T-helper 22 cell (primary cell): ENCODE data around the gene EPS8.

Experiments used
- DNase-seq: peaks from one replicate; pipeline ENCODE4 v3.0.0-alpha.2; 2020; ENCODE audit warnings: low read depth

Gene EPS8

DNA sequence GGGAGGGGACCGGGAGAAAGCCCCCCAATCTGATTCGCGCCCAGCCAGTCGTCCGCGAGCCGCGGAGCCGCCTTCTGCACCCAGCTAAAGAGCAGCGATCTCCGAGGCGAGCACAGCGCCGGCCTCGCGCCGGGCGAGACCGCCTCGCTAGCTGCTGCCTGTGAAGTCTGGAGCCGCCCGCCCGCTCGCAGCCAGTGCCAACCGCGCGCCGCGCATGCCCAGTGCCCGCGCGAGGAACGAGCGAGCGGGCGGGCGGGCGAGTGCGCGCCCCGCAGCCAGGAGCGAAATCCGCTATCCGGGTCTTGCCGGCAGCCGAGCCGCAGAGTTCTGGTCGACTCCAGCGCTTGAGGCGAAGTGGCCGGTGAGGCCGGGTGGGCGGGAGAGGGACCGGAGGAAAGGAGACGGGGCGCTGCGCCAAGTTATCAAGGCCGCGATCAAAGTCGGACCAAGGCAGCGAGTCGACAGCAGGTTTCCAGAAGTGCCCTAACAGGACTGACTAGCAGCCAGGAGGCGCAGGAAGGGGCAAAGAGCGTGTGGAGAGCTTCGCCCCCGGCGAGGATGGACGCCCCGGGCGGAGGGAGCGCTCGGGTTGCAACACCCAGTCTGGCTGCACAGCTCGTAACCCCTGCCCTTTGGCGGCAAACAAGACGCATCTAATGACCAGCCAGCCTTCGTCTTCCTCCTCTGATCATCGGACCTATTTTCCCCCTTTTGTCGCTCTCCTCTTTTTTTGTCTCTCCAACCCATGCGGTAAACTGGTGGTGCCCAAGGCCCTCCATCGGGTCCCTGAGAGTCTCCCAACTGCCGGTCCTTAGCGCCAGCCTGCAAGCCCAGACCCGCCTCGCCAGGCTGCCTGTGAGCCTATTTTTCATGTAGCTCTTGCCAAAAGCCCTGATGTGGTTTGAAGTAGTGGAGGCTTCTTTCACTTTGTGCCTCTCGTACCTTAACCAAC lies at the start of gene EPS8:
Gene EPS8 (minus strand): TSS at position 169 of the 952 bp plus-strand sequence. CDS start 106,437 bp downstream, outside the sequence.
- DNase-seq: peak; percentile 69

DNA sequence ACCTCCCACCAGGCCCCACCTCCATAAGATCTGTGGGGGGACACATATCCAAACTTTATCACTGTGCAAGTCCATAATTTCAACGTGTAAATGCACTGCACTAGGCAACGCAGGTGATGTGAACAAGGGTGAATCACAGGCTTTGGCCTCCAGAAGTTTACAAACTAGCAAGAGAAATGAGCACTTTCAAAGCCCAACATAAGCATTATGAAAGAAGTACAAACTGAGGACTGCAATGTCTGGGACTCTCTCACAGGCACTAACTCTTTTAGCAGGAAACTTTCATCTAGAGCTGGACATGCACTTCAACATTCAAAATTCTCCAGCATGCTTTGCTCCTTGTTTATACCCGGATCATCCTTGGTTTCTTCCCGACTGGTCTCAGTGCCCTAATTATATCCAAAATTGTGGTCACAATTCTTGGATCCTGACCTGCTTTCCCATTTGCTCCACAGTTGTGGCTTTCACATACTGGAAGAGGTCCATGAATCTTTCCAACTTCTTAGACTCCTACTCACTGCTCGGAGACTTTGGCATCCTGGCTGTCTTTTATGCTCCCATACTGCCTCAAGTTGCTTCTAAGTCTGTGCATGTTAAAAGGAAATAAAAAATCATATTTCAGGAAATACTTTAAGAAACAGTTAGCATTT lies 48.1 kb upstream of the EPS8 start:
- DNase-seq: no peak

DNA sequence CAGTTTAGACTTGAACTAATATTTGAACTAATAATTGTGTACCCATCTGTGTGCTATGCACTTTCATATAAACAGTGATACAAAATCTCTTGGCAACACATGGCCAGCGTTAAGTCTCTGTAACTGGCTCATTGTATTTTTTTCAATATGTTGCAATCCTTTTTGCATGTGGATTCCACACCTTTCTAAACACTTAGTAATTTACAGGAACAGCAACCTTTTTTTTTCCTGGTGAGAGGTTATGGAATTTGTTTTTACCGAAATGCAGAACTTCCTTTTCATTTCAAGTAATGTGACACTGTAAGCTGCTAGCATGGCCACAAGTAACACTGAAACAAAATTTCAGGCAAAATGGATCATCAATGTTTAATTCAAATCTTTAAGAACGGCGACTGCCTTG lies 45.4 kb upstream of the EPS8 start:
- DNase-seq: no peak

DNA sequence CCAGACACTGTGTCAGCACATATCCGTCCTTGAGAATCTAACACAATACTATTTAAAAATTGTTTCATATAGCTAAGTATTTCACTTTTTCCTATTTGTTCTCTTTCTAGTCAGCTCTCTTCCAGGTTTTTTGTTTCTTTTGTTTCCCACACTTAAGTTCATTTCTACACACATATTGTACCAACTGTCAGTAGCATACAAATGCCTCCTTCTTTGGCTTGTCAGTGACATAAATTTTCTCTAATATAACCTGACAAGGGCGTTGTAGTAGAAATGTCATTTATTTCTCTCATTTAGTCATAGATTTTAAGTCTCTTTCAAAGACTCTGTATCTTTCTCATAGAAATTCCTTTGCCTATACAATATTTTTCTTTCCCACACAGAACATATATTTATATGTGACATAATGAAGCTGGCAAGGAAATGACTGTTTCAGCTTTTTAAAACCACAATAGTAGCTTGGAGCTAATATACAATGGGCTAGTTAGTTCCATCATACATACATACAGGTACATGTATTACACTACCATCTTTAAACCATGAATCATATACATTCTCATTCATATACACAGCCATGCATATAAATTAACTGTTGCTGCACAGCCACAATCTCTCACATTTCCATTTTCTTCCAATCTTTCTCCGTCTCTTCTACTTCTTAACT lies 42.3 kb upstream of the EPS8 start:
- no peak for DNase-seq

DNA sequence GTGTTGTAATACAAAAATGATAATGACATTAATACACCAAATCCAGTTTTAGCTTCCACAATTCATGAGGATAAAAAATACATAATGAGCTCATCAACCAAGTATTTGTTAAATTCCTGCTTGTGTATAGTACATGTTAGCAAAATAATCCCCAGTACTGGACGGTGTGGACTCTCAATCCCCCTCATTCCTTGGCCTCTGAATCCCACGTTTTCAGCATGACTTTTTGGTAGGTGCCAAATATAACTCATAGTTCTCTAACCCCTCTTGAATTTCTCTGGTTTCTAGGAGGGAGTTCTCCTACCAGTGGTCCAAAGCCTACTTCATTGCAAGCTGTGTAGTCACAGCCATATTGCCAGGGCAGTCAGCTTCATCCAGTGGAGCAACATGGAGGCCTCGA lies 41.4 kb upstream of the EPS8 start:
- no peak for DNase-seq

DNA sequence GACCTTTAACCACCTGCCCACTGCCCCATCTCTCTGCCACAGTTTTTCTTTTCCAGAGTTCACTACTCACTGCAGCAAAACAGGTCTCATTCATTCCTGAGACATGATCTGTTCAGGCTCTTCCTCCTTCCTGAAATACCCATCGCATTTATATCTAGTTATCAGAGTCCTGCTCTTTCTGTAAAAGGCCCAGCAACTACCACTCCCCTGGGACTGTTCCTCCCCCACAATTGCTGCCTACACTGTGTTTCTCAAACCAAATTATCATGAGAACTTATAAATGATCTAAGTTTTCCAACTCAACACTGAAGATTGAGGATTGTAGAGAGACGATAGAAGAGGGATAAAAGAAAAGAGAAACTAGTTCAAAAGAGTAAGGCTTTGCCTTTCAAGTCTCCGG lies 40.8 kb upstream of the EPS8 start:
- DNase-seq: no peak

DNA sequence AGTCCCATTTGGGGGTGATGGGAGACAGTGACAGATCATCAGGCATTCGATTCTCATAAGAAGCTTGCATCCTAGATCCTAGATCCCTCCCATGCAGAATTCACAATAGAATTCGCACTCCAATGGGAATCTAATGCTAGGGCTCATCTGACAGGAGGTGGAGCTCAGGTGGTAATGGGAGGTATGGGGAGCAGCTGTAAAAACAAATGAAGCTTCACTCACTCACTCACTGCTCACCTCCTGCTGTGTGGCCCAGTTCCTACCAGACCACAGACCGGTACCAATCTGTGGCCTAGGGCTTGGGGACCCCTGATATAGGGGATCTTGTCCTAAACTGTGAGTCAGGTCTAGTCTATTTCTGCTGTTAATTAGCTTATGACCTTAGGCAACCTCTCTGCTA lies 40.1 kb upstream of the EPS8 start:
- no peak for DNase-seq

DNA sequence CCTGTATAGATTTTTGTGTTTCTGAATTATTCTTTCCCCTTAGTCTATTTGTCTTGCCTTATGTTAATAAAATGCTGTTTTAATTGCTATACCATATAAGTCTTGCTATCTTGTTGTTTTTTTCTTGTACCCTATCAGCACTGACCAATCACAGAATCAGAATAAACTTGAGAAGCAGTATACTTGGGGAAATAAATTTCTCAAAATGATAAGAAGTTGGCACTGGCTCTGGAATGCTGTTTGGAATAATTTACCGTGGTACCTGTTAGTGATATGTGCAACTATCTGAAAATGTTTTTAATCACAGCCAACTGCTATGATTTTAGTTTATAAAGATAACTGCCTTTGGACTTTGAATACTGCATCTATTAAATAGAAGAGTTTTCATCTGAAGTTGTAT lies 37.9 kb upstream of the EPS8 start:
- no peak for DNase-seq

DNA sequence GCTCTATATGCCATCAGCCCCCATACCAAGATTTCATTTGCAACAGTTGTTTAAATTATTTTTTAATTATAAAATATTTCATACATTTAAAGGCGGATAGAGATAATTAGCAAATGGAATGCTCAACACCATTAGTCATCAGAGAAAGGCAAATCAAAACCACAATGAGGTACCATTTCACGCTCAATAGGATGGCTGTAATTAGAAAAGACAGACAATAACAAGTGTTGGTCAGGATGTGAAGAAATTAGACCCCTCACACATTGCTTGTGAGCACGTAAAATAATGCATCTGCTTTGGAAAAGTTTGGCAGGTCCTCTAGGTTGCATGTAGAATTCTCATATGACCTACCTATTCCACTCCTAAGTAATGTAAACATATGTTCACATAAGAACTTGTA lies 35.3 kb upstream of the EPS8 start:
- no peak for DNase-seq

DNA sequence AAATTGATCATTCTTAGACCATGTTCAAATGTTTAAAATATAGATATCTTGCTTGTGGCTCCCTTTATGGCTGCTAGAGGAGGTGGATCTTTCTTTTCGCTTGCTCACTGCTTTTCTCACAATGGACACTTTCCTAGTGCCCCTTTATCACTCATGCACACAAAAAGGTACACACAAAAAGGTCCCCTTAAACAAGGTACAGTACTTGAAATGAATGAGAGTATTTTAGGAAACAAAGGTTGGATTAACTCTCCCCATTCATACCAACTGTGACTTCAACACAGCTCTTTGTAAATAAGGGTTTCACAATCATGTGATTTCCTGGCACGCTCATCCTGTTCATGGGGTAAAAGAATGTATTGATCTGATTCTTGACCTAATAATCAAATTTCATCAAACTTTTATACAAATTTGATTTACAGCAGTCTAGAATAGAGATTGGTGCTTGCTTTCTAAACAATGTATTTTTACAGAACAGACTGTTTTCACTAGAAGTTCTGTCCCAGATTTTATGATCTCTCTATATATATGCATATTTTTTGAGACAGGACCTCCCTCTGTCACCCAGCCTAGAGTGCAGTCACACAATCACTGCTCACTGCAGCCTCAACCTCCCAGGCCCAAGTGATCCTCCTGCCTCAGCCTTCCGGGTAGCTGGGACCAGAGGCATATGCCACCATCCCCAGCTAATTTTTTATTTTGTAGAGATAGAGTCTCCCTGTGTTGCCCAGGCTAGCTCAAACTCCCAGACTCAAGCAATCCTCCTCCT lies 34.4 kb upstream of the EPS8 start:
- no peak for DNase-seq

DNA sequence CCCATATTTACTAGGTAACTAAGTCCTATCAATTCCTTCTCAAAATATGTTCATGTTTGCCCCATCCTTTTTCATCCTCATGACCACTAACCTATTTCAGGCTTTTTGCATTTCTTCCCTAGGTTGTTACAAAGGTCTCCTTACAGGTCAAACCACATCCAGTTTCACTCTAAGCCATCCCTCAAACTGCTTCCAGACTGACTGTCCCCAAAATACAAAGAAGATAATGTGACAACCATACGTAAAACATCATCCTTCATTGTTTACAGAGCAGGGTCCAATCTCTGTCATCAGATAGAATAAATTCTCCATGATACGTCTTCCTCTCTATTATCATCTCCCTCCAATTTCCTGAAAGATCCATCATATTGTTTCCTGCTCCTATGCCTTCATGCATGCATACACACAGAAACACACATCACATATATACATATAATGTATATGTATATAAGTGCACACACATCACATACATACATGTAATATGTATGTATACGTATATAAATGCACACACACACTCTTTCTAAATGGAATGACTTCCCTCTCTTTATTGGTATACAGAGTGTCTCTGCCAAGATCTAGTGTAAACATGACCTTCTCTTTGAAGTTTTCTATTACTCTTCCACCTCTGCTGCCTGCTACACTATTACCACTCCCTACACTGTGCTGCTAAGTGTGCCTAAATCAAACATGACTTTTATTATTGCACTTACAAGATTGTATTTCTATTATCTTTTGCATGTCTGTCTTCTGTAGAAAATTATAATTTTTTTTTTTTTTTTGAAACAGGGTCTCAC lies 30.7 kb upstream of the EPS8 start:
- DNase-seq: no peak

DNA sequence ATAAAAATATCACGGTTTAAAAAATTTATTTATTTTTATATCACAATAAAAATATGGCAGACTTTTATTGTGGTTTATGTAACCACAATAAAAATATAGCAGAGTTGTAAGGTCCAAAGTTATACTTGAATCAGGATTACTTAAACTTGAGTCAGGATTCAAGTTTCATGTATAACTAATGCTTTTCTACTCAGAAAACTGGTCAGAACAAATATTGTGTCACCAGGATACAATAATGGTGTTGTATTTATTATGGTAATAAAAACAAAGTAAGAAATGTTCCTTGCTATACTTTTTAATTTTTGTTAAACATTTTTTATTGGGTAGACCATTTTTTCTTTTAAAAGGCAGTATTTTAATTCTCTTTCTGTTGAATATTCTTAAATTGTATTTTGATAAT lies 29.2 kb upstream of the EPS8 start:
- no peak for DNase-seq

DNA sequence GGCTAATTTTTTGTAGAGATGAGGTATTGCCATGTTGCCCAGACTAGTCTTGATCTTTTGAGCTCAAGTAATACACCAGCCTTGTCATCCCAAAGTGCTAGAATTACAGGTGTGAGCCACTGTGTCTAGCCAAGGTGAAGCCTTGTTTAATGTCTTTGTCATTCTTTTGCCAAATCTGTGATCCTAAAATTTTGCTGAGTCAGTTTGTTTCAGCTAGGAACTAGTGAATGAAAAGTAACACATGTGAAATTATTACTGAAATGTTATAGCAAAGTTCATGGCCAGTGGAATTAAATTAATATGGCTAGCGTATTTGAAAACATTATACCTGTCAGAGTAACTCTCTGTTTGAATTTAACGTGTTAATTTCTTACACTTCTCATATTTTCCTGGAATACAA lies 26.5 kb upstream of the EPS8 start:
- DNase-seq: no peak

DNA sequence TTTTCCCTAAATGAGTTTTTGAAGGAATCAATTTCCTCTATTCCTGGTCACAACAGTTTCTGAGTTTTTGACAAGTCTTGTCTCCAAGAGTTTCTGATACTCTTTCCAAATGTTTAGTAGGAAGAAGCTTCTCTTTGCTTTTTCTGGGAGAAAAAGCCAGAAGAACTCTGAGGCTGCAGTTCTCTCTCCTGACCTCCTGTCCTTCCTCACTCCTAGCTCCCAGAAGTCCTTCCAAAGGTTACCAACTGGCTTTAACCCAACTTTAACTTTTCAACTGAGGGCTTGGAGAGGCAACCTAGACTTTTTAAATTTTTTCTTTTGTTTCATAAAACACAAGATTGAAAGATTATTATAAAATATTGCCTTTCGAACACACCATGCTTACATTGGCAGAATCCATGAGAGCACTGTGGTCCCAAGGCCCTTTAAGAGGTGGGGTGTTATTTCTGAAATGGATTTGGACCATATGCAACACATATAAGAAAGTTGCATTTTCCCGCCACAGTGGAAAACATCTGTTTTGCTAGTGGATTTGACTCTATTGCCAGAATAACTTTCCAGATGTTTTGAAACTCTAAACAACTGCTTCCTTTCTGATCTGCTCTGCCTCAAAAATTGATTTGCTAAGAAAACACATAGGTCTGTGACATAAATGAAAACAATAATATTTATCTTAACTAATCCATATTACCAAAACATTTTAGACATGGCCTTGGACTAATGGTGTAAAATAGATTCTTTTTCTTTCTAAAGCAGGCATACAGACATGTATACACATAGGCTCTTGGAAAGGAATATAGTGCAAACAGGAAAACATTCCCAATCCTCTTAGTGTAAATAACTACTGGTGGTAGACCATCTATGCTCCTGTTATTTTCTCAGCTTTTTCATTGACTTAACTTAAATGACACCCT lies 22.3 kb upstream of the EPS8 start:
- DNase-seq: no peak

DNA sequence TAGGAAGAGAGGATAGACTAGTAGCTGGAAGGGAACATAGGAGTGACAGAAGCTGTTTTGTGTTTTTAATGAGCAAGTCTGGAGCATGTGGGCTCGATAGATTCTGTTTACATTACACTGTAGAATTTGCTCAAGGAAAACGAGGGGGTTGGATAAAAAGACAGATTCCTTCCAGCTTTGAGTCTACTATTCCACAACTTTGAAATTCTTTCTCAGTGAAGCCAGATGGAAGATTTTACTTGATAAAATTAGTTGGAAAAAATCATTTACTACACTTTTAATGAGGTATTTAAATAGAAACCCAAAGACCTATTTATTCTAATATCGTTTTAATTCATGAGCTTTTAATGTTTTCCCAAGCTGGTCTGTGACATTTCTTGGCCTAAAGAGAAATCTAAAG lies 19.5 kb upstream of the EPS8 start:
- no peak for DNase-seq

DNA sequence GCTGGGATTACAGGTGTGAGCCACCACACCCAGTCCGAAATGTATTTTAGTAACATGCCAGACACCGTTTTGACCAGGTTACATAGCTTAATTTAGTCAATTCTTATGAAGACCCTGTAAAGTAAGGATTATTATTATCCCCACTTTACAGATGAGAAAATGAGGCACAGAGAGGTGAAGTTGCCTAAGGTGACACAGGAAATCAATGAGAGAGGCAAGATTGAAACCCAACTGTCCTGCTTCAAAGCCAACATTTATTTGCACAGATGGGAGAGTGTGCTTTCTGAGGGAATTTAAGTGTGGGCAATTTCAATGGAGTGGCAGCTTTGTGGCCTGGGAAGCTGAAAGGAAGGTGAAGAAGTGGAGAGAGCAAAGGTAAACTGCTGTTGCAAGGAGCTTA lies 19.1 kb upstream of the EPS8 start:
- DNase-seq: no peak

DNA sequence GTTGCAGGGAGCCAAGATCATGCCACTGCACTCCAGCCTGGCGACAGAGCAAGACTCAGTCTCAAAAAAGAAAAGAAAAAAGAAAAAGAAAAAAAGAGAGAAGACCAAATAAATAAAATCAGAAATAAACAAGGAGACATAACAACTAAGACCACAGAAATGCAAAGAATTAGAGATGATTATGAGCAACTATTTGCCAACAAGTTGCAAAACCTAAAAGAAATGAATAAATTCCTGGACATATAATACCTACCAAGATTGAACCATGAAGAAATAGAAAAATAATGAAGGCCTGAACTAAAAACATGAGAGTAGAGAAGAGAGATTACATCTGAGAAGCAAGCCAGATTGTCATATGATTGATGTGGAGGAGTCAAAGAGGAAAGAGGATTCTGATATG lies 17.6 kb upstream of the EPS8 start:
- no peak for DNase-seq

DNA sequence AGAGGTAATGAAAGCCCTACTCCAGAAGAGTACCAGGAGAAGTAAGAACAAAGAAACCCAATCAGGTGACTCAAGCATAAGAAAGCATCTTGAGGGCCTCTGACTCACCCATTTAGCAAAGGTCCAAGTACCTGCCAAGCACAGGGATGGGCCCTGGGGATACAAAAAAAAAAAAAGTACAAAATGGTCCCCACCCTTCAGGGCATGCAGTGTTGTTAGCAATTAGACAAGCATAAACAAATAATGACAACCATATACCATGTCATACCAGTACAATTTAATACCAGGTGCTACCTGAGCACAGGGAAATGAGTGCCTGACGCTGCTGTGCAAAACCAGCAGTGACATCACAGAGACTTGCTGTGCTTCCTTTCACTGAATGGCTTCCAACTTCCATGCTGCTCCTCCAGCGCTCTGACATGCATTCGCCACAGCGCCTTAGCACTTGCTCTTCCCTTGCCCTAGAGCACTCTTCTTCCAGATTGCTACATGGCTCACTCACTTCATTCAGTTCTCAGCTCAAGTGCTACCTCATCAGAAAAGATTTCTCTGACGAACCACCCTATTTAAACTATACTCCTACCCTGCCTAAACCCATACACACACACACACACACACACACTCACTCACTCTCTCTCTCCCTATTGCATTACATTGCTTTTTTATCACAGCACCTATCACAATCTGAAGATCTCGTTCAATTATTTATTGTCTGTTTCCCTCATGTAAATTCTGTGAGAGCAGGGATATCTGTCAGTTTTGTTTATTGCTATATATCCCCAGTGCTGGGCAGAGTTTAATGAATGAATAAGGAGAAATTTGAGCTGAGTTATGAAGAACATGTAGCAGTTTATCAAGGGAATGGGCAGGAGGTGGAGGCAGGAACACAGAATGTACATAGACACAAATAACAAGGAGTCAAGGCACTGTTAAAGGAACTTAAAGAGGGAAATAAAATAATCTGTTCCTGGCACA lies 12.9 kb upstream of the EPS8 start:
- no peak for DNase-seq

DNA sequence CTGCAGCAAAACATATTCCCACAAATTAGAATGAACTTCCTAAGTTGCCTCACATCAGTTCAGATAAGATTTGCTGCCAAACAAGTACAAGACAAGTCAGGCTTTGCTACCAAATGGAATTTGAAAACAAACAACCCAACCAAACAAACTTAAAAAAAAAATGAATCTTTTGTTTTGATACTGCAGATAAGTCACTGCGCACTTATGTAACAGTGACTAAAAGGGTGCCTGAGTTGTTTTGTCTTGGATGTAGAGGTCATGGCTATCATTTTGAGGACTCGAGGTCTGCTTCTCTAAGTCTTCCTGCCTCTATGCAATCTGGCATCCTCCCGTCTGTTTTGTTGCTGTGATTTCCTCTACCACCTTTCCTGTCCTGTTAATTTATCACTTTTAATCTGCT lies 11.1 kb upstream of the EPS8 start:
- no peak for DNase-seq
